Forelimb muscle (tissue), 1 donor: ENCODE results near the gene DLX1. TPM values are rescaled to one million over a fixed set of nuclear protein-coding genes. Genes with fewer than 3 reads are reported as not detected.

Source experiments
- DNase-seq: peaks from one replicate; pipeline ENCODE4 v3.0.0-alpha.2; 2013; ENCODE audit warnings: low read depth
- polyA plus RNA-seq: library from polyadenylated mRNA; unstranded; fragments of 120-200 nt; gene quantifications from one replicate; pipeline ENCODE4 v1.2.1, GENCODE V29; 2013; ENCODE audit not compliant: insufficient read length

DLX1 gene
- polyA plus RNA-seq, 1 donor: 0.35 TPM

DNA sequence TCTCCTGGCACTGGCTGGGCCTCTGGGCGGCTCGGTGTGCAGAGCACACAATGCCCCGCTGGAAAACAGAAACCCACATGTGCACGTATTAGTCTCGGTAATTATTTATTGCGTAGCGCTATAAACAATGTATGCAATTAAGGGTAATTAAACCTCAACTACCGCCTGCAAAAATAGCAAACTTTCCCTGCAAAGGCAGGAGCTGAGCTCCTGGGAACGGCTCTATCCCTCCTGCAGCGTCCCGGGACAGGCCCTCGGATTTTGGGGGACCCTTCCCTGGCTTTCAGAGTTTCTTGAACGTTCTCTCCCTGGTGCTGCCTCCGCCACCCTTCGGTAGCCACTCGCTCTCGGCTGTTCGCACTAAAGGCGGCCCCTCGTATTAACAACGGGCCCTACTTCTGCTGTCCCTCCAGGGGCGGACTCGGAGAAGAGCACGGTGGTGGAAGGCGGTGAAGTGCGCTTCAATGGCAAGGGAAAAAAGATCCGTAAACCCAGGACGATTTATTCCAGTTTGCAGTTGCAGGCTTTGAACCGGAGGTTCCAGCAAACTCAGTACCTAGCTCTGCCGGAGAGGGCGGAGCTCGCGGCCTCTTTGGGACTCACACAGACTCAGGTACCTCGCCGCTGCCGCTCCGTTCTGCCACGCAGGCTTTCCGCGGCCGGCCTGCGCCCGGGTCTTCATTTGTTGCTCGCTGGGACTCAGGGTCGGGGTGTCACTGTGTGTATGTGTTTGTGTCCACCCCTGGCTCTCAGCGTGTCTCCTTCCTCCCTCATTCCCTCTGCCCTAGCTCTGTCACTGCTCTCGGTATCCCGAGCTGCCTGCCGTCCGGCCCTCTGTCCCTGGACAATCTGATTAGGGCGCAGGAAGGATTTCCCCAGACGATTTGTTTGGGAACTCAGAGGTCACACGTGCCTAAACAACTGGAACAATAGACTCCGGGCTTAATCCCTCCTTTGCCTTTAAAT lies 1.2 kb downstream of the DLX1 start:
- DNase-seq: no peak

DNA sequence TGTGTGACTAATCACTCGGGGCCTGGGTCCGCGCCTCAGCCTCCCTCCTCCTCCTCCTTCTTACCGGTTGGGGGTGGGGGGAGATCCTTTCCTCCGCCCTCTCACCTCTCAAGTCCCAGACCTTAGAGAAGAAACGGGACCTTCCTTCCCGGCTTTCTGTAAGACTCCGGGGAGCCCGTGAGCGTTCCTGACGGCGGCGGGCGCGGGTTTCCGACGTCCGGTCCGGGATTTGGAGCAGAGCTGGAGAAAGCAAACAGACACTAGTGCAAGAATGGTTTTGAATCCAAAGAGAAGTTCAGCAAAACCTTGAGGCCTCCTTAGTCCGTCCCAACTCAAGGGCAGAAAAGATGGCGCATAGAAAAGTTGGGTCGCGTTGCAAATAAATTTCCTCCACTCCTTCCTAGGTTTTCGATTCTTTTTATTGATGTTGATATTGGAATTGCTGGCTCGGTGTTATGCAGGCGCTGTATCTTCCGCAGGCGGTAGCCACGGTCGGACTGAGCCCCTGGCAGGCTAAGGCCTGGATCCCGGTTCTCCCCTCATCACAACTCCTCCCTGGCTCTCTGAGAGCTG lies 2.0 kb downstream of the DLX1 start:
- DNase-seq: no peak

- no peak for DNase-seq
These were observed 2.5 kb downstream of the DLX1 start for GRCh38 chr2:172087780-172088244.

GRCh38 chr2:172088245-172089004 lies 3.1 kb downstream of the DLX1 start:
- DNase-seq: no peak

GRCh38 chr2:172089005-172089504 lies 3.7 kb downstream of the DLX1 start:
- no peak for DNase-seq

- DNase-seq: no peak
These were observed 4.3 kb downstream of the DLX1 start for GRCh38 chr2:172089633-172090032.

DNA sequence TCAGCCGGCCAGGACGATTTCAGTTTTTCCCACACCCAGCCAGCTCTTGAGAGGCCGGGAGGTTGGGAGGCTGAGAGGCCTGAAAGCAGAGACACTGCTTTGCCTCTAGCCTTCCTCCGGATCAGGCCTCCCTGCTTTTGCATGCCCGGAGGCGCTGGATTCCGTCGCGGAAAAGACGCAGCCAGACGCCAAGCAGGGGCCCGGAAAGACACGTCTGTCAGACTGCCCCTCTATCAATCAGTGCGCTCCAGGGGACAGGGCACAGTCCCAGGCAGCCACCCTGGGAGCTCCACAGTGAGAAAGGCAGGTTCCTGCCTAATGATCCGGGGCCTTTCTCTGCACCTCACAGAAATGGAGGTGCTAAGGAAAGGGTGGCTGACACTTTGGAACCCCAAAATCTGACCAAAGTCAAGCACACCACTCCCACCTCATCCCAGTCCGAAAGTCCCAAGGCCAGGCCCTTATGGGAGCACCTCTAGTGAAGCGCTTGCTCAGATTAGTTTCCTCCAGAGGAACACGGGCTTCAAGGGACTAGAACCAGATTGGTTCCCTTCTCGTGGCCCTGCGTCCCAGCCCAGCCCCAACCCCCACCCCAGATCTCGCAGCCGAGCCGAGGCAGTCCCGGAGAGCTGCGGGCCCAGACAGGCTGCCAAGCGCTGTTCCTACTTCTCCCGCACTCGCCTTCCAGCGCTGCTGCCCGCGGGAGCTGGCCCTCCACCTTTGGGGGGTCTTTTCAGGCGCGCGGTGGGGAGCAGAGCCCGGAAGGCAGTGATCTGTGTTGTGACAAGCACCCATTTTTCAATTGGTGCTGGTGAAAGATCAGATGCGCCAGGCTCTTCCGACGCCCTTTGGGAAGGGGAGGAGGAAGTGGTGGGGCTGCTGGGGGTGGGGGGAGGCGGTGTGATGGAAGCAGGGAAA lies 5.0 kb downstream of the DLX1 start:
- no peak for DNase-seq

GRCh38 chr2:172091000-172091641 lies 5.8 kb downstream of the DLX1 start:
- DNase-seq: no peak

DNA sequence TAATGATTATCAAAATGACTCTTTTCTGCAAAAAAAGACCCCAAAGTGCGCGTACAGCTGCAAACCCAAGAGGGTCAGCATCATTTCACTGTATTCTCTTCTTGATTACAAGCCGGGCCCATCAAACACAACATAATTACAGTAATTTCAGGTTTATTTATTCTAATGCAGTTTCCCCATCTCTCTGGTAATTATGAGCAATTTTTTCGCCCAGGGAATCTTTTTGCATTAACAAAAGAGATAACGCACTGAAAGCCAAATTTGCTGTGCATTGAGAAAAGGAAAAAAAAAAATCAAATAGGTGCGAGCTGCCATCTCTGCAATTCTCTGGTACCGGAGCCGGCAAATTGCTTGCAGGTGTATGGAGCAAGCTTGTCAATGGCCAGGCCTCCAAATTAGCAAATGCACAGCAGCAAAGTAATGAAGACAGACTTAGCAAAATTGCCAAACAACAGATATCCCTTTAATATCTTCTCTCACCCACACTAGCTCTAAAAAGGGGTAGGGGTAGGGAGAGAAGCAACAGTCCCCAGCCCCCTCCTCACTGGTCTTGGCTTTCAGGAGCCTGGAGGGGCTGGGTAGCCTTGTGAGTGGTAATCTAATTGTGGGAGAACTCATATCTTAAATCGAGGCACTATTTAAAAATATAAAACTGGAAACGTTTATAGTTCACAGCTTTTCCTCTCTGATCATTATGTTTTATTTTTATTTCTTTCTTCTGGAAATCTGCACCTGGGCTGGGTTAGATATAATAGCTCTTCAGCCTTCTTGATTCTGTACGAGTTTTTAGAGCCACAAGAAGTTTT lies 6.7 kb downstream of the DLX1 start:
- no peak for DNase-seq

GRCh38 chr2:172092716-172093415 lies 7.6 kb downstream of the DLX1 start:
- DNase-seq: no peak

DNA sequence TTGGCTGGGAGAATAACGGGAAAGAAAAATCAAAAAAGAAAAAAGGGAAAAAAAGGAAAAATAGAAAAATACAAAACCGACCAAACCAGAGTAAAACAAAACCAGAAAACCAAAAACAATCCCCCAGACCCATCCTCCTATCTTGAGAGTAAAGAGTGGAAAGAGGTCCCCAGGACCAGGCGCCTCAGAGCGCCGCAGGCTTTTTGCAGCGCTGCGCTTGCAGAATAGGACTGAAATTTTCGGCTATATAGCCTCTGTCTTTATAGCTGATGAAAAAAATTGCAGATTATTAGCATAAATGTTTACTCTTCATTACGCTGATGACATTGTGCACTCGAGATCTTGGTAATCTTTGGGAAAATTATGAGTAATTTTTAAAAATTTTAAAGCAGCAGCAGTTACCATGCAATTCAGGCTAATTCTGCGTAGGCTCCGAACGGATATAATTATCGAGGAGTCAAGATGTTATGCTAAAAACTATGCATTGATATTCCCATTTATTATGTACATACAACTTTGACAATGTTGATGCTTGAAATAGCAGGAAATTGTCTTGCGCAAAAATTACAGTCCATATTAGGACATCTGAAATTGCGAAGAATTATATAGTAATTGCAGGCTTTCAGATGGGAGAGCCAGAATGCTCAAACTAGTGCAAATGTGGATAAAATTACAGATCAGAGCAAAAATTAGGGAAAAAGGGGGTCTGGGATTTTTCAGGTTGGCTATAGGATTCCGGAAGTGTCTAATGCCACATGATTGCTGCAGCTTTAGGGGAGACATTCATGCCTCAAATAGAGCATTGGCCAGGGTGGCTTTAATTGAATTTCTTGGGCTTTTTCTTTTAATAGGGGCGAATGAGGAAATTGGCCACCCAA lies 8.3 kb downstream of the DLX1 start:
- no peak for DNase-seq

- DNase-seq: no peak
These were observed 9.2 kb downstream of the DLX1 start for GRCh38 chr2:172094294-172095145.

DNA sequence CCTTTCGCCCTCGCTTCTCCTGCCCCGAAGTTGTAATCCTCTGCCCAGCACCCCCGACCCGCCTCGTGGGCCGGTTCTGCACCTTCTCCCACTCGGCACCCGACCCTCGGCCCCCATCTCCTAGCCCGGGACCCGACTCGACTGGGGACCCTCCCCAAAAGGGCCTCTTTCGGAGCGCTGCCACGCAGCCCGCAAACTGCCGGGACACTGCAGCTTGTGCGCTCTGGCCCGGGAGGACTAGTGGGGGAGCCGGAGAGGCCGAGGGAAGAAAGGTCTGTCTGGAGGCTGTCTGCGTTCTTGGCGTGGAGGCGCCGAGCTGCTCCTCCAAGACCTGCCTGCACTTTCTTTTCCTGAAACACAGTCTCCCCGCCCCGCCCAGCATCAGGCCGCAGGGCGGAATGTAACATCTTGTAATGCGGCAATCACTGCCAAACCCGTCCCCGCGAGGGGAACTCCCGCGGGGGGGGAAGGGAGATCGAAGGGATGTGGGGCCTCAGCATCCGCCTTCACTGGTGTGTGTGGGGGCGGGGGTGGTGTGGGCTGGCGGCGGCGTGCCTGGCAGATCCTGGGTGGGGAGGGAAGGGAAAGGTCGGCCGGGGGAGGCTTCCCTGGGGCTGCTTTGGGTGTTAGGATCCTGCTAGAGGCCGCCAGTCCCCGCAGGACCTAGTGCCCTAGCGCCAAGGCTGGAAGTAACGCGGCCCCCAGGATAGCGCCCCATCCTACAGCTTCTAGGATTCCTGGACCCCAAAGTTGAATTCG lies 10.0 kb downstream of the DLX1 start:
- DNase-seq: no peak

GRCh38 chr2:172095905-172096625 lies 10.8 kb downstream of the DLX1 start:
- no peak for DNase-seq
